Heart right ventricle (tissue), 16 donors: Measurements from ENCODE around the gene AP2A2. TPM values are rescaled to one million over a fixed set of nuclear protein-coding genes. Genes with fewer than 3 reads are reported as not detected.

Experiments used
- ATAC-seq, 8 donors: fragments of 200-7000 bp; cut with Tn5 transposase; one replicate each; pipeline ENCODE4 v1.9.1; 2020; ENCODE audit warnings: mild to moderate bottlenecking in 8 of 8, moderate library complexity in 8 of 8, moderate number of reproducible peaks in 1 of 8
- DNase-seq, 2 donors: peaks; one replicate each; pipeline ENCODE4 v3.0.0-alpha.2; 2020
- H3K27ac ChIP-seq, 10 donors: fragments of 200-600 bp; sonication (generic) in 2 of 10; one replicate each; pipeline versions ENCODE4 v1.5.0 to v1.8.0; 2020 to 2022; ENCODE audit warnings: mild to moderate bottlenecking in 3 of 10
- H3K27me3 ChIP-seq, 7 donors: fragments of 200-600 bp; one replicate each; pipeline ENCODE4 v1.8.0; 2021 to 2022; ENCODE audit warnings: mild to moderate bottlenecking in 2 of 7
- H3K36me3 ChIP-seq, 9 donors: fragments of 200-600 bp; sonication (generic) in 1 of 9; one replicate each; pipeline versions ENCODE4 v1.5.0 to v1.8.0; 2020 to 2022; ENCODE audit warnings: mild to moderate bottlenecking in 2 of 9
- H3K4me1 ChIP-seq, 9 donors: fragments of 200-600 bp; sonication (generic) in 1 of 9; one replicate each; pipeline versions ENCODE4 v1.5.0 to v1.8.0; 2020 to 2022; ENCODE audit warnings: mild to moderate bottlenecking in 4 of 9
- H3K4me3 ChIP-seq, 10 donors: fragments of 200-600 bp; sonication (generic) in 2 of 10; one replicate each; pipeline versions ENCODE4 v1.5.0 to v1.8.0; 2020 to 2022; ENCODE audit warnings: mild to moderate bottlenecking in 7 of 10, moderate library complexity in 2 of 10
- H3K9me3 ChIP-seq, 11 donors: fragments of 200-600 bp in 10 of 11; sonication (generic) in 2 of 11; one replicate each; pipeline versions ENCODE4 v1.5.0 to v1.8.0; 2013 to 2022; ENCODE audit warnings: mild to moderate bottlenecking in 2 of 11, control low read depth in 1 of 11, moderate library complexity in 1 of 11
- CTCF ChIP-seq, 9 donors: fragments of 200-600 bp; sonication (generic) in 2 of 9; IDR thresholded peaks; one replicate each; pipeline versions ENCODE4 v1.5.0 to v1.8.0; 2021 to 2022; ENCODE audit warnings: antibody characterized with exemption in 9 of 9, mild to moderate bottlenecking in 5 of 9, moderate library complexity in 1 of 9
- WGBS, 2 donors: extraction: QIAGEN DNeasy Blood & Tissue Kit; methylation state at CpG; one replicate each; pipeline ENCODE4 v1.1.7; 2013; ENCODE audit warnings: inconsistent platforms in 1 of 2; 5-methylcytosine and 5-hydroxymethylcytosine counted together
- intact Hi-C, 10 donors: fragments of 100-400 bp; cut with DNase I; formaldehyde crosslinking; loops; one replicate each; pipeline versions ENCODE4 v1.11.1 to v1.14.2; 2022
- polyA plus RNA-seq, 2 donors: library from polyadenylated mRNA; stranded (reverse); fragments of 200-250 nt; gene quantifications; one replicate each; pipeline ENCODE4 v1.2.3, GENCODE V29; 2013
- total RNA-seq, 10 donors: library from RNA; stranded (reverse); fragmentation: NEBNext Ultra II Directional in 3 of 10; extraction: Animal tissue kit (Norgen Biotek cat#: 25700) in 3 of 10; gene quantifications; one replicate each; pipeline versions ENCODE4 v1.2.1 to v1.2.4, GENCODE V29; 2021 to 2023
- donor health status: Arrhythmogenic right ventricular cardiomyopathy.
- donor health status: ischemic (EF 13 %, LVEDD 7.1; RV severe dilation, severe dysfunction).
- donor health status: healthy with polysubstance abuse.
- donor health status: DM: no; HTN: yes; CAD: no.
- donor health status: DM: no; HTN: no; CAD: no.
- donor health status: ischemic (EF 25% LVEDD 6.9; RV normal size, moderate dysfunction).
- donor health status: ischemic (EF 25% LVEDD 5.7; RV mildly dilated, moderate dysfunction).
- donor health status: healthy.
- donor health status: DM: yes; HTN: yes; CAD: no.
- donor health status: Ischemic cardiomyopathy.
- donor health status: ischemic (EF 35%, LVEDD 5.7; RV mildly dilated, moderate dysfunction).
- donor health status: nonischemic (EF 11% LVEDD 7.7; RV severe dilation, severe dysfunction).
- donor health status: DM: yes; HTN: yes; CAD: no.
- donor health status: PGD.
- donor health status: ischemic (EF 29% LVEDD 5.4; RV normal size, mild dysfunction).
- donor health status: nonischemic (EF 23%, LVEDD 6.1; RV moderate dilation, normal function).

Gene AP2A2
- total and polyA plus RNA-seq, 12 donors, result 24.3 to 58.4 (median 37.4) TPM

GRCh38 chr11:1040428-1041148 is 114.9 kb downstream of the AP2A2 start:
- DNase-seq, result no peak
- no peak for ATAC-seq
- Histone ChIP-seq H3K9me3 (peaks cover 0 to 6% (median 0%) of the 10 kb centered on the region in 11 donors), H3K36me3 (no peaks in the 10 kb centered on the region), H3K27me3 (peaks cover 0 to 56% (median 32%) of the 10 kb centered on the region in 7 donors), H3K4me3 (no peak overlapping the region), H3K4me1 (peaks cover 0 to 4% (median 0%) of the 10 kb centered on the region in 9 donors), H3K27ac (no peak overlapping the region)
- no peak for TF ChIP-seq CTCF (IDR thresholded peaks at IDR 0.05)
- intact Hi-C loops, result loop anchor here in 2 of 10 donors (10.0 kb wide), 2 partner anchors 116 to 186 kb away; partner anchors contain the start of gene AP2A2 (in 1 of the 2)
- WGBS, 2 donors, result 75 to 86% methylated on average over 16 of the region's 16 CpGs

- H3K27me3 ChIP-seq, result peaks cover 0 to 51% (median 28%) of the 10 kb centered on the region in 7 donors
- ATAC-seq (no peak), DNase-seq (peak in 1 of 2 donors; percentile 7)
- TF ChIP-seq CTCF (IDR thresholded peaks at IDR 0.05), result no peak
- no peak overlapping the region for H3K4me3 ChIP-seq
- peaks cover 0 to 4% (median 0%) of the 10 kb centered on the region in 9 donors for H3K4me1 ChIP-seq
- WGBS, 2 donors, result 79 to 92% methylated on average over 8 of the region's 8 CpGs
- H3K36me3 ChIP-seq, result no peaks in the 10 kb centered on the region
- H3K27ac ChIP-seq, result no peak overlapping the region
- intact Hi-C loops, result loop anchor here in 2 of 10 donors (10.0 kb wide), 2 partner anchors 116 to 186 kb away; partner anchors contain the start of gene AP2A2 (in 1 of the 2)
- peaks cover 0 to 6% (median 0%) of the 10 kb centered on the region in 11 donors for H3K9me3 ChIP-seq
These were observed 115.4 kb downstream of the AP2A2 start for GRCh38 chr11:1041149-1041467.

GRCh38 chr11:1041471-1041870 is 115.8 kb downstream of the AP2A2 start:
- TF ChIP-seq CTCF (IDR thresholded peaks at IDR 0.05), result no peak
- intact Hi-C loops, result loop anchor here in 2 of 10 donors (10.0 kb wide), 2 partner anchors 117 to 187 kb away; partner anchors contain the start of gene AP2A2 (in 1 of the 2)
- Histone ChIP-seq H3K27me3 (peaks cover 0 to 47% (median 24%) of the 10 kb centered on the region in 7 donors), H3K36me3 (no peaks in the 10 kb centered on the region), H3K9me3 (peaks cover 0 to 6% (median 0%) of the 10 kb centered on the region in 11 donors), H3K4me1 (peaks cover 0 to 4% (median 0%) of the 10 kb centered on the region in 9 donors), H3K27ac (no peak overlapping the region), H3K4me3 (no peak overlapping the region)
- WGBS, 2 donors, result 69 to 80% methylated on average over 8 to 9 of the region's 9 CpGs
- DNase-seq, result peak in 1 of 2 donors; percentile 8
- peak in 1 of 8 donors; percentile 8 for ATAC-seq

- intact Hi-C loops, result loop anchor here in 2 of 10 donors (10.0 kb wide), 2 partner anchors 117 to 187 kb away; partner anchors contain the start of gene AP2A2 (in 1 of the 2)
- DNase-seq (peak in 1 of 2 donors; percentile 18), ATAC-seq (peak in 4 of 8 donors; percentile 21 to 38 (median 30))
- Histone ChIP-seq H3K27me3 (peaks cover 0 to 41% (median 18%) of the 10 kb centered on the region in 7 donors), H3K27ac (no peak overlapping the region), H3K4me1 (peaks cover 0 to 4% (median 0%) of the 10 kb centered on the region in 9 donors), H3K36me3 (no peaks in the 10 kb centered on the region), H3K9me3 (peaks cover 0 to 6% (median 0%) of the 10 kb centered on the region in 11 donors), H3K4me3 (no peak overlapping the region)
- 38 to 39% methylated on average over 18 of the region's 18 CpGs for WGBS, 2 donors
- no peak for TF ChIP-seq CTCF (IDR thresholded peaks at IDR 0.05)
These were observed 116.4 kb downstream of the AP2A2 start for GRCh38 chr11:1041936-1042608.
